Fibroblast of lung (primary cell): ENCODE data around the gene TXLNA.

Source experiments
- CTCF ChIP-seq, 2 donors: IDR thresholded peaks in 1 of 2; conservative IDR thresholded peaks in 1 of 2; 1 replicate in 1 of 2; 2 replicates in 1 of 2; pipeline ENCODE4 v1.5.1; 2011 to 2012; ENCODE audit warnings: low read length in 2 of 2, control low read depth in 1 of 2, inconsistent platforms in 1 of 2, low read depth in 1 of 2, mild to moderate bottlenecking in 1 of 2
- EZH2 ChIP-seq: IDR thresholded peaks from 2 replicates; pipeline ENCODE4 v1.5.1; 2012; ENCODE audit warnings: low read length, control low read depth, mild to moderate bottlenecking; ENCODE audit errors: missing control alignments

DNA sequence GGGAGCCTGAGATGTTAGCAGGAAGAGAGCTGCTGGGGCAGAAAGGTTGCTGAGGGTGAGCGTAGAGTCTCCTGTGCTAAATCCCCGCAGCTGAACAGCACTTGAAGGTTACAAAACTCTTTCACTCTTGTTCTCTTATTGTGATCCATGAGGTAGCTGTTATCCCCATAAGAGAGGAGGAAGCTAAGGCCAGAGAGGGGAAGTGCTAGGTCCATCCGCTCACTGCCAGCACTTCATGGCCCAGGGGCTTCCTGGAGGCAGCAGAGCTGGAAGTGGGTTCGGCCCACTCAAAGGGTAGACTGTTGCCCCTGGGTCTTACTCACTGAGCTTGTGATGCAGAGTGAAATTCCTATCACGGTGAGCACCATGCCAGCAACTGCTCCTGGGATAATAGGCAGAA, 37.1 kb downstream of the TXLNA start:
- no peak for TF ChIP-seq CTCF (conservative IDR thresholded peaks at IDR 0.05 in 1 of 2, IDR thresholded peaks at IDR 0.05 in 1 of 2; ENCODE audit: low read depth in 1 of 2, low read length in 2 of 2)
- no peak for TF ChIP-seq EZH2
